WERI-Rb-1 (cell line): ENCODE measurements around the gene SCN4A.
A peak's percentile ranks its signal among the peaks of the same experiment; 100 is the strongest.

Experiments
- DNase-seq: peaks from one replicate; pipeline ENCODE4 v3.0.0-alpha.2; 2020
- H3K27ac ChIP-seq: fragments of 250-450 bp; sonication (Bioruptor Pico); 2 replicates; pipeline ENCODE4 v1.5.1; 2020; ENCODE audit warnings: mild to moderate bottlenecking, moderate library complexity
- H3K27me3 ChIP-seq: fragments of 250-450 bp; sonication (Bioruptor Pico); 2 replicates; pipeline ENCODE4 v1.5.1; 2021; ENCODE audit warnings: mild to moderate bottlenecking, low read depth, moderate library complexity; ENCODE audit not compliant: insufficient read depth, severe bottlenecking
- H3K36me3 ChIP-seq: fragments of 250-450 bp; sonication (Bioruptor Pico); 2 replicates; pipeline ENCODE4 v1.5.1; 2020; ENCODE audit warnings: mild to moderate bottlenecking, moderate library complexity
- H3K4me3 ChIP-seq: 2 replicates; pipeline ENCODE4 v1.5.1; 2011; ENCODE audit warnings: low read depth, mild to moderate bottlenecking, control low read depth, low read length
- H3K9me3 ChIP-seq: fragments of 250-450 bp; sonication (Bioruptor Pico); 2 replicates; pipeline ENCODE4 v1.5.1; 2021; ENCODE audit warnings: mild to moderate bottlenecking, moderate library complexity; ENCODE audit not compliant: severe bottlenecking
- CTCF ChIP-seq: IDR thresholded peaks from 2 replicates; pipeline ENCODE4 v1.5.1; 2011; ENCODE audit warnings: low read depth, mild to moderate bottlenecking, control low read depth, inconsistent platforms, low read length

SCN4A gene

GRCh38 chr17:63948521-63948920 lies 24.2 kb downstream of the SCN4A start:
- no peaks in the 10 kb centered on the region for H3K27me3 ChIP-seq
- no peak overlapping the region for H3K4me3 ChIP-seq

GRCh38 chr17:63947711-63948330 lies 24.9 kb downstream of the SCN4A start:
- Histone ChIP-seq H3K4me3 (no peak overlapping the region), H3K27me3 (no peaks in the 10 kb centered on the region), H3K27ac (no peak overlapping the region), H3K36me3 (no peaks in the 10 kb centered on the region), H3K9me3 (no peaks in the 10 kb centered on the region)
- DNase-seq = no peak
- TF ChIP-seq CTCF = no peak

More at GRCh38 chr17:63948521-63948920, 24.2 kb downstream of the SCN4A start:
- H3K27ac ChIP-seq = no peak overlapping the region
- DNase-seq = no peak
- no peaks in the 10 kb centered on the region for H3K36me3 ChIP-seq
- H3K9me3 ChIP-seq = no peaks in the 10 kb centered on the region
- TF ChIP-seq CTCF = no peak

GRCh38 chr17:63946440-63947363 lies 26.0 kb downstream of the SCN4A start:
- H3K27me3 ChIP-seq = no peaks in the 10 kb centered on the region
- no peaks in the 10 kb centered on the region for H3K9me3 ChIP-seq
- peak overlapping the region; percentile 35; the same call in 1 of the 2 replicates for H3K27ac ChIP-seq
- peak; percentile 97 for TF ChIP-seq CTCF
- H3K36me3 ChIP-seq = no peaks in the 10 kb centered on the region
- peak; percentile 80 for DNase-seq
- H3K4me3 ChIP-seq = no peak overlapping the region

- Histone ChIP-seq H3K27me3 (no peaks in the 10 kb centered on the region), H3K27ac (no peak overlapping the region), H3K4me3 (no peak overlapping the region), H3K36me3 (no peaks in the 10 kb centered on the region), H3K9me3 (no peaks in the 10 kb centered on the region)
- DNase-seq = no peak
- no peak for TF ChIP-seq CTCF
These were observed 26.8 kb downstream of the SCN4A start for GRCh38 chr17:63945784-63946439.

- no peak overlapping the region for H3K27ac ChIP-seq
- no peaks in the 10 kb centered on the region for H3K9me3 ChIP-seq
- no peak overlapping the region for H3K4me3 ChIP-seq
- no peak for DNase-seq
- no peak for TF ChIP-seq CTCF
- no peaks in the 10 kb centered on the region for H3K36me3 ChIP-seq
- H3K27me3 ChIP-seq = no peaks in the 10 kb centered on the region
These were observed 27.8 kb downstream of the SCN4A start for GRCh38 chr17:63944736-63945499.
